Measurements from ENCODE around the gene KIF2A. TPM values are rescaled to one million over a fixed set of nuclear protein-coding genes. Genes with fewer than 3 reads are reported as not detected.

The KIF2A gene
- total and polyA plus RNA-seq, 2 of the 13 experiments (the other 11 are each of a cell fraction or from before 2014, with no cell fraction given), result 8.5 to 19.2 TPM

DNA sequence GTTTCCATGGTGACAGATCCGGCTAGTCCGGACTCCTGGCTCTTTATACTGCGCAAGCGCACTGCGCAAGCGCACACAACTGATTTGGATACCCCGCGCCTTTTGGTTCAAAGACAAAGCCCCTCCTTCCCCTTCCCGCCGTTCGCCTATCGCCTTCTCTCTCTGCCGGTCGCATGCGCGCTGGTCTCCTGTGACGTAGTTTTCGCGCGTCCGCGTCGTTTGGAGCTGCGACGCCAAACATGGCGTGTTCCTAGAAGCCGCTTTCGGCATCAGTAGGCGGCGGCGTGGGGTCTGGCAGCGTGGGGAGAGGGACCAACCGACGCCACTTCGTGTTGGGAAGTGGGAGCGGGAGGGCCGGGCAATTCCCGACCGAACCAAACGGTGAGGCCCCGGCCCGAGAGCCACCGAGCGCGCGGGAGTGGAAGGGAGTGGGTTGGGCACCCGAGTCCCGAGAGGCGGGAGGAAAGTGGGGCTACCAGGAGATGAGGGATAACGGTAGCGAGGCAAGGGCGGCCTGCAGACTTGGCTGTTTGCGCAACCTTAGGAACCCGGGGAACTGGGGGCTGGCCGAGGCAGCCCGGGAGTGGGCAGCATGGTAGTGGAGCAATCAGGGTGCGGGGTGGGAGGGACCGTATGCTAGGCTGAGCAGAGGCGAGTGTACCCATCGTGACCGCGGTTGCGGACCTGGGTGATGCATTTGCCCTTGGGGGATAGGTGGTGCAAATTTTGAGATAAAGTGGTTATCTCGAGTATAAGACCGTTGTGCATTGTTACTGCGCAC, 106.7 kb downstream of the KIF2A start, which contains the start of gene IPO11 (continued):
- TF ChIP-seq ZNF121 (CRISPR knock-in tag; IDR thresholded peaks at IDR 0.05) (no peak), SIX4 (CRISPR knock-in tag; IDR thresholded peaks at IDR 0.05) (peak; percentile 68), REL (CRISPR knock-in tag; conservative IDR thresholded peaks at IDR 0.05) (no peak), PPARG (CRISPR knock-in tag; conservative IDR thresholded peaks at IDR 0.05) (no peak), TARDBP (CRISPR knock-in tag; IDR thresholded peaks at IDR 0.05) (peak; percentile 88), ZNF343 (CRISPR knock-in tag; IDR thresholded peaks at IDR 0.05) (no peak), HNF4G (IDR thresholded peaks at IDR 0.05; ENCODE audit: borderline replicate concordance, low read depth, low read length) (no peak), HNF4G (CRISPR knock-in tag; IDR thresholded peaks at IDR 0.05; ENCODE audit: borderline replicate concordance, low read depth) (no peak), DMAP1 (CRISPR knock-in tag; IDR thresholded peaks at IDR 0.05) (peak; percentile 91), CREM (IDR thresholded peaks at IDR 0.05) (peak; percentile 100), CREM (CRISPR knock-in tag; IDR thresholded peaks at IDR 0.05) (peak; percentile 96), SRY (CRISPR knock-in tag; IDR thresholded peaks at IDR 0.05) (peak; percentile 74), PCBP2 (optimal IDR thresholded peaks at IDR 0.05; ENCODE audit: low read depth, low read length, poor library complexity, severe bottlenecking) (no peak), ZMYM4 (CRISPR knock-in tag; IDR thresholded peaks at IDR 0.05) (peak; percentile 100), NCOR1 (IDR thresholded peaks at IDR 0.05; ENCODE audit: borderline replicate concordance, low read length) (no peak)
- TF ChIP-seq, protein P1, sequence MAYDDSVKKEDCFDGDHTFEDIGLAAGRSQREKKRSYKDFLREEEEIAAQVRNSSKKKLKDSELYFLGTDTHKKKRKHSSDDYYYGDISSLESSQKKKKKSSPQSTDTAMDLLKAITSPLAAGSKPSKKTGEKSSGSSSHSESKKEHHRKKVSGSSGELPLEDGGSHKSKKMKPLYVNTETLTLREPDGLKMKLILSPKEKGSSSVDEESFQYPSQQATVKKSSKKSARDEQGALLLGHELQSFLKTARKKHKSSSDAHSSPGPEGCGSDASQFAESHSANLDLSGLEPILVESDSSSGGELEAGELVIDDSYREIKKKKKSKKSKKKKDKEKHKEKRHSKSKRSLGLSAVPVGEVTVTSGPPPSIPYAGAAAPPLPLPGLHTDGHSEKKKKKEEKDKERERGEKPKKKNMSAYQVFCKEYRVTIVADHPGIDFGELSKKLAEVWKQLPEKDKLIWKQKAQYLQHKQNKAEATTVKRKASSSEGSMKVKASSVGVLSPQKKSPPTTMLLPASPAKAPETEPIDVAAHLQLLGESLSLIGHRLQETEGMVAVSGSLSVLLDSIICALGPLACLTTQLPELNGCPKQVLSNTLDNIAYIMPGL (CRISPR knock-in tag; IDR thresholded peaks at IDR 0.05; ENCODE audit: borderline replicate concordance in 1 of 2, low read depth in 1 of 2), result peak; percentile 75 to 79; a peak in 3 of 4 replicates
- TF ChIP-seq, protein P2, sequence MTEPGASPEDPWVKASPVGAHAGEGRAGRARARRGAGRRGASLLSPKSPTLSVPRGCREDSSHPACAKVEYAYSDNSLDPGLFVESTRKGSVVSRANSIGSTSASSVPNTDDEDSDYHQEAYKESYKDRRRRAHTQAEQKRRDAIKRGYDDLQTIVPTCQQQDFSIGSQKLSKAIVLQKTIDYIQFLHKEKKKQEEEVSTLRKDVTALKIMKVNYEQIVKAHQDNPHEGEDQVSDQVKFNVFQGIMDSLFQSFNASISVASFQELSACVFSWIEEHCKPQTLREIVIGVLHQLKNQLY (CRISPR knock-in tag; IDR thresholded peaks at IDR 0.05), result no peak; the same call in 1 of the 2 replicates
- TF ChIP-seq, protein P3, sequence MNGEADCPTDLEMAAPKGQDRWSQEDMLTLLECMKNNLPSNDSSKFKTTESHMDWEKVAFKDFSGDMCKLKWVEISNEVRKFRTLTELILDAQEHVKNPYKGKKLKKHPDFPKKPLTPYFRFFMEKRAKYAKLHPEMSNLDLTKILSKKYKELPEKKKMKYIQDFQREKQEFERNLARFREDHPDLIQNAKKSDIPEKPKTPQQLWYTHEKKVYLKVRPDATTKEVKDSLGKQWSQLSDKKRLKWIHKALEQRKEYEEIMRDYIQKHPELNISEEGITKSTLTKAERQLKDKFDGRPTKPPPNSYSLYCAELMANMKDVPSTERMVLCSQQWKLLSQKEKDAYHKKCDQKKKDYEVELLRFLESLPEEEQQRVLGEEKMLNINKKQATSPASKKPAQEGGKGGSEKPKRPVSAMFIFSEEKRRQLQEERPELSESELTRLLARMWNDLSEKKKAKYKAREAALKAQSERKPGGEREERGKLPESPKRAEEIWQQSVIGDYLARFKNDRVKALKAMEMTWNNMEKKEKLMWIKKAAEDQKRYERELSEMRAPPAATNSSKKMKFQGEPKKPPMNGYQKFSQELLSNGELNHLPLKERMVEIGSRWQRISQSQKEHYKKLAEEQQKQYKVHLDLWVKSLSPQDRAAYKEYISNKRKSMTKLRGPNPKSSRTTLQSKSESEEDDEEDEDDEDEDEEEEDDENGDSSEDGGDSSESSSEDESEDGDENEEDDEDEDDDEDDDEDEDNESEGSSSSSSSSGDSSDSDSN (CRISPR knock-in tag; IDR thresholded peaks at IDR 0.05), result peak; percentile 56
- TF ChIP-seq, protein P4, sequence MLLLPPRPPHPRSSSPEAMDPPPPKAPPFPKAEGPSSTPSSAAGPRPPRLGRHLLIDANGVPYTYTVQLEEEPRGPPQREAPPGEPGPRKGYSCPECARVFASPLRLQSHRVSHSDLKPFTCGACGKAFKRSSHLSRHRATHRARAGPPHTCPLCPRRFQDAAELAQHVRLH (CRISPR knock-in tag; IDR thresholded peaks at IDR 0.05; ENCODE audit: borderline replicate concordance, low read depth), result peak; percentile 79
- TF ChIP-seq, protein P5, sequence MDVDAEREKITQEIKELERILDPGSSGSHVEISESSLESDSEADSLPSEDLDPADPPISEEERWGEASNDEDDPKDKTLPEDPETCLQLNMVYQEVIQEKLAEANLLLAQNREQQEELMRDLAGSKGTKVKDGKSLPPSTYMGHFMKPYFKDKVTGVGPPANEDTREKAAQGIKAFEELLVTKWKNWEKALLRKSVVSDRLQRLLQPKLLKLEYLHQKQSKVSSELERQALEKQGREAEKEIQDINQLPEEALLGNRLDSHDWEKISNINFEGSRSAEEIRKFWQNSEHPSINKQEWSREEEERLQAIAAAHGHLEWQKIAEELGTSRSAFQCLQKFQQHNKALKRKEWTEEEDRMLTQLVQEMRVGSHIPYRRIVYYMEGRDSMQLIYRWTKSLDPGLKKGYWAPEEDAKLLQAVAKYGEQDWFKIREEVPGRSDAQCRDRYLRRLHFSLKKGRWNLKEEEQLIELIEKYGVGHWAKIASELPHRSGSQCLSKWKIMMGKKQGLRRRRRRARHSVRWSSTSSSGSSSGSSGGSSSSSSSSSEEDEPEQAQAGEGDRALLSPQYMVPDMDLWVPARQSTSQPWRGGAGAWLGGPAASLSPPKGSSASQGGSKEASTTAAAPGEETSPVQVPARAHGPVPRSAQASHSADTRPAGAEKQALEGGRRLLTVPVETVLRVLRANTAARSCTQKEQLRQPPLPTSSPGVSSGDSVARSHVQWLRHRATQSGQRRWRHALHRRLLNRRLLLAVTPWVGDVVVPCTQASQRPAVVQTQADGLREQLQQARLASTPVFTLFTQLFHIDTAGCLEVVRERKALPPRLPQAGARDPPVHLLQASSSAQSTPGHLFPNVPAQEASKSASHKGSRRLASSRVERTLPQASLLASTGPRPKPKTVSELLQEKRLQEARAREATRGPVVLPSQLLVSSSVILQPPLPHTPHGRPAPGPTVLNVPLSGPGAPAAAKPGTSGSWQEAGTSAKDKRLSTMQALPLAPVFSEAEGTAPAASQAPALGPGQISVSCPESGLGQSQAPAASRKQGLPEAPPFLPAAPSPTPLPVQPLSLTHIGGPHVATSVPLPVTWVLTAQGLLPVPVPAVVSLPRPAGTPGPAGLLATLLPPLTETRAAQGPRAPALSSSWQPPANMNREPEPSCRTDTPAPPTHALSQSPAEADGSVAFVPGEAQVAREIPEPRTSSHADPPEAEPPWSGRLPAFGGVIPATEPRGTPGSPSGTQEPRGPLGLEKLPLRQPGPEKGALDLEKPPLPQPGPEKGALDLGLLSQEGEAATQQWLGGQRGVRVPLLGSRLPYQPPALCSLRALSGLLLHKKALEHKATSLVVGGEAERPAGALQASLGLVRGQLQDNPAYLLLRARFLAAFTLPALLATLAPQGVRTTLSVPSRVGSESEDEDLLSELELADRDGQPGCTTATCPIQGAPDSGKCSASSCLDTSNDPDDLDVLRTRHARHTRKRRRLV (CRISPR knock-in tag; IDR thresholded peaks at IDR 0.05), result no peak
